ENCODE data around the gene LIN28A.
A peak's percentile ranks its signal among the peaks of the same experiment; 100 is the strongest.
"Not testable (repeated sequence)": the region's sequence is repeated elsewhere in the genome, so short reads cannot be mapped to it uniquely, and the experiment has no call there.

LIN28A gene

GRCh38 chr1:26410706-26411623, at the start of gene LIN28A:
TSS of gene LIN28A (plus strand) at chr1:26410817. CDS start at chr1:26410892, 75 bp downstream.
- DNase-seq: no peak

GRCh38 chr1:26361605-26362122, 49.0 kb upstream of the LIN28A start:
- no peak for DNase-seq

DNA sequence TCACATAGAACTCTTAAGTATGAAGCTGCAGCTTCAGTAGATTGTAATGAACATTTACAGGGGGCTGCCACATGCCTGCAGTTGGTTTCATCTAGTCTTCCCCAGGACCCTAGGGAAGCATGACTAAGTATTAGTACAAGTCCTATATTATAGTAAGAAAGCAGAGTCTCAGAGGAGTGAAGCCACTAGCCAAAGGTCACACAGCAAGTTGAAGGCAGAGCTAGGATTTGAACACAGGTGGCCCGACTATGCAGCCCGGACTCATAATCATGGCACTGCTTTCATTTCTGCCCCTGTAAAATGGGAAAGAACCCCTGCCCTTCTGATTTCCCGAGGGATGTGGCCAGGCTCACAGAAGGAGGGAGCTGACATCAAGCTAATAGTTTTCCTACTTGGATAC, 48.3 kb upstream of the LIN28A start:
- DNase-seq: no peak

DNA sequence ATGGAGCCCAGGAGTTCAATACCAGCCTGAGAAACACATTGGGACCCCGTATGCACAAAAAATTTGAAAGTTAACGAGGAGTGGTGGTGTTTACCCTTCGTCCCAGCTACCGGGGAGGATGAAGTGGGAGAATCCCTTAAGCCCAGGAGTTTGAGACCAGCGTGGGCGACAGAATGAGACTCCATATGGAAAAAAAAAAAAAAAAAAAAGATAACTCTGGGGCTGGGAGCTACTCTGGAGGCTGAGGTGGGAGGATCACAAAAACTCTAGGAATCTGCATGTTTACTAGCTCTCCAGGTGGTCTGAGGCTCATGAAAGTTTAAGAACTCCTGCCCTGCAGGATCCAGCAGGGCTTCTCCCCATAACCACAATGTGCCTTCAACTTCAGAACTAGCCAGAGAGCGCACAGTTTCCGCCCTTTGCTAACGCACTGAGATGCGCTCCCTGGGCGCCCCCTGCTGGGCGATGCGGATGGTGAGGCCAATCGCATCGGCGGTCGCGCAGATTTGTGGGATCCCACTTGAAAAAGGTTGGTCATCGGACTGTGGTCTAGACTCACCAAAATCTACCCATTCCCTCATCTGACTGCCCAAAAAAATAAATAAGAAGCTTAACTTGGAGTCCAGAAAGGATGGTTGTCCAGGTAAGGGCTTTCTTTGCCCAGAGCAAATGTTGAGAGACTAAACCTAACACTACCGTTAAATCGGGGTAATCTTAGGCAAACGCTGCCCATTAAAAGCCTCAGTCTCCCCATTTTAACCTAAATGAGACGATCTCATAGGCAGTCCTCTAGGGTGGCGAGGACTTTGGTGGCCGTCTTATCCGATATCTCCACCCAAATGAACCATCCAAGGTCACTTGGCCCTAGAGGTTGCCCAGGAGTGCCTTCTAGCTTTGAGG, 46.8 kb upstream of the LIN28A start:
- DNase-seq: peak in 7 of 14 donors; percentile 1 to 40 (median 27)

GRCh38 chr1:26364956-26365355, 45.7 kb upstream of the LIN28A start:
- DNase-seq: no peak

GRCh38 chr1:26367441-26367840, 43.2 kb upstream of the LIN28A start:
- no peak for DNase-seq

DNA sequence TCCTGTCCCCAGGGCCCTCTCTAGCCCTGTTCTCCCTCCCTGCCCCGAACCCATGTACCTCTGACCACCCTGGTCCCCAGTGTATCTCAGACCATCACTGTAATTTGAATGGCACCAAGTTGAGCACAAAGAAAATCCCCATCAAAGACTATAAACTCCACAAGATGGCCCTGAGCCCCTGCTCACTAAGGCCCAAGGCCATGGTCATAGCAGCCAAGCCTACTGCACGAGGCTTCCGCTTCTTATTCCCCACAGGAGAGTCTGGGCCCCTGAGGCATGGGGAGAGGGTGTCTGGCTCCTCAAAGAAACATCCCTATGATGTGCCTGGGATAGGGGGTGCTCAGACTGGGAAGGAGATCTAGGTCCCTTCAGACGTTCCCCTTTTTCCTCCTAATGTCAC, 42.6 kb upstream of the LIN28A start:
- DNase-seq: no peak

GRCh38 chr1:26368486-26368885, 42.1 kb upstream of the LIN28A start:
- no peak for DNase-seq

- DNase-seq: no peak
Measured at GRCh38 chr1:26370591-26371382, 39.8 kb upstream of the LIN28A start.

- no peak for DNase-seq
Measured at GRCh38 chr1:26372039-26372438, 38.6 kb upstream of the LIN28A start.

DNA sequence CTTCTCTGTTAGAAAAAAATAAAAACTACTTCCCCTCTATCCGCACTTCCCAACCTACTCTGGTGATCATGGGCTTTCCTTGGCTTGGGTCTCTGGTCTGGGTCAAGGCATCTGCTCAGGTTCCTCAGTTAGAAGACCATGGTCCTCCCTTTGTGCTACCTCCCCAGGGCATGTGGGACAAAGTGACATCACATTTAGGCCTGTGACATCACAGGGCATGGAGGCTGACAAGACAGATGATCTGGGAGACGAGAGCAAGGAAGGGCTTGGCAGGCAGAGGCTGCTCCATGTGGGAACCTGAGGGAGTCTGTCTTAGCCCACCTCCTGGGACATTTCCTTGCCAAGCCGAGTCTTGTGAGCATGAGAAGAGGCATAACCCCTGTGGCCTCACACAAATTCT, 38.0 kb upstream of the LIN28A start, which contains the start of gene ZNF683:
TSS of gene ZNF683 (minus strand) at position 140 of the 400 bp plus-strand sequence. CDS start 4,179 bp downstream, outside the sequence.
- DNase-seq: not testable (repeated sequence)

DNA sequence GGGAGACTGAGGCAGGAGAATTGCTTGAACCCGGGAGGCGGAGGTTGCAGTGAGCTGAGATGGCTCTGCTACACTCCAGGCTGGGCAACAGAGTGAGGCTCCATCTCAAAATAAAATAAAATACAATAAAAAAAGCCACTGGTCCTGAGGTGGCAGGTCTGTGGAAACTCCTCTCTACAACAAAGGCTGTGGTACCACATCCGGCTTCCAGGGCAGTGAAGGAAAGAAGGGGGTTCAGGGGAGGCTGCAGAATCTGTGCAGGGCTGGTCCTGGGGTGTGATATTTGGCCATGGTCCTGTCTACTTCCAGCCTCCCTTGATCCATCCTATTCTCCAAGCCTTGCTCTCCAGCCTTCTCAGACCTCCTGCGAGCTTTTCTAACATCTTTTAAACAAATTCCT, 37.3 kb upstream of the LIN28A start:
- no peak for DNase-seq

- DNase-seq: no peak
Measured at GRCh38 chr1:26373789-26374188, 36.8 kb upstream of the LIN28A start.

DNA sequence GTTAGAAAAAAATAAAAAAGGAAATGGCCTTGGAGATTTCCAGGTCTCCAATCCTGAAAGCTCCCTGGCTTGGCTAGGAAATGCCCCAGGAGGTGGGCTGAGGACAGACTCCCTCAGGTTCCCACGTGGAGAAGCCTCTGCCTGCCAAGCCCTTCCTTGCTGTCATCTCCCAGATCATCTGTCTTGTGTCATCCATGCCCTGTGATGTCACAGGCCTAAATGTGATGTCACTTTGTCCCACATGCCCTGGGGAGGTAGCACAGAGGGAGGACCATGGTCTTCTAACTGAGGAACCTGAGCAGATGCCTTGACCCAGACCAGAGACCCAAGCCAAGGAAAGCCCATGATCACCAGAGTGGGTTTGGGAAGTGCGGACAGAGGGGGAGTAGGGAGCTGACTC, 36.3 kb upstream of the LIN28A start:
- DNase-seq: not testable (repeated sequence)

GRCh38 chr1:26375081-26375480, 35.5 kb upstream of the LIN28A start:
- DNase-seq: no peak

GRCh38 chr1:26376050-26376449, 34.6 kb upstream of the LIN28A start:
- no peak for DNase-seq

DNA sequence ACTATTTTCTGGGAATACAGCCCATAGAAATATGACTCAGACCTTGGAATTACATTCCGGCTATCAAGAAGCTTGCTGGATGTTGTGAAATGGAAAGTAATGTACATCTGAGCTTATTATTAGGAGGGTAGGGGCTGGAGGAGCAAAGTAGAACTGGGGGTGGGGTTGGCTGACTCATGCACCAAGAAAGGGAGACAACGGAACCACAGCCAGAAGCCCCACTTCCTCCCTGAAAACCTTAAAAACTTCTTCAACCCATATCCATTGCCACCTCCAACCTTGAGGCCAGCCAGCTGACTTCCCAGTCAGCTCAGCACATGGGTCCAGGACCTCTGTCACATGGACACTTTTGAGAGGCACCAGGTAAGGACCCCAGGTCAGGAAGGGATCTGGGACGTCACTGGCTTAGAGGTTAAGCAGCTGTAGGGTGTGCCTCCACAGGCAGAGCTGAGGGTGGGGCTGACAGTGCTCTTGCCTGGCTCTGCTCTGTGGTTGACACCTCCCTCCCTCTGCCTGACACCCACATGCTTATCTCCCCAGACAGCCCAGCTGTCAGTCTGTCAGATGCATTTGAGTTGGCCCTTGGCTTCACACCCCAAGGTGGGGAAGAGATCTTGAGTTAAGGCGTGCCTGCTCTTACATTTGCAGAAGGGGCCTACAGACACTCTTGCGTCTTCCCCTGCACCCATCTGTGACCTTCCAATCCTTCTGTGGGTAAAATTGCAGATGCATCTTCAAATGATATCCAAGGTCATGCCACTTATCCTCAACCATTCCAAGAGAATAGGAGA, 32.3 kb upstream of the LIN28A start:
- no peak for DNase-seq

GRCh38 chr1:26378879-26379251, 31.8 kb upstream of the LIN28A start:
- DNase-seq: no peak

DNA sequence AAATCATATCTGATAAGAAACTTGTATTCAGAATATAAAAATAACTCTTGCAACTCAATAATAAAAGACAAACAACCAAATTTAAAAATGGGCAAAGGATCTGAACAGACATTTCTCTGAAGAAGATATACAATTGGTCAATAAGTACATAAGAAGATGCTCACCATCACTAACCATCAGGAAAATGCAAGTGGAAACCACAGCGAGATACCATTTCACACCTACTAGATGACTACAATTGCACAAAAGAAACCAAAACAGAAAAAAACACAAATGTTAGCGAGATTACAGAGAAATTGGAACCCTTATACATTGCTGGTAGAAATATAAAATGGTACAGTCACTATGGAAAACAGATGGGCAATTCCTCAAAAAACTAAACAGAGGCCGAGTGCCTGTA, 26.5 kb upstream of the LIN28A start:
- DNase-seq: no peak

GRCh38 chr1:26385063-26385462, 25.6 kb upstream of the LIN28A start:
- not testable (repeated sequence) for DNase-seq

- no peak for DNase-seq
Measured at GRCh38 chr1:26387447-26387846, 23.2 kb upstream of the LIN28A start.
